Calu3 (cell line): ENCODE measurements around the gene MRPL51. TPM values are rescaled to one million over a fixed set of nuclear protein-coding genes. Genes with fewer than 3 reads are reported as not detected.

Source experiments
- BruUV-seq: library from RNA; stranded (reverse); fragments of 400-500 nt; replicated peaks from 2 replicates; lab custom pipeline; 2021; lab: Mats Ljungman, UMichigan
- CTCF ChIA-PET: fragments of 300-600 bp; sonication (Branson Sonifier 250); formaldehyde crosslinking; loops from one replicate; lab custom pipeline; 2022; ENCODE audit warnings: antibody characterized with exemption; lab: Charles Lee
- DNase-seq: peaks from one replicate; pipeline ENCODE4 v3.0.0; 2022
- H3K27ac Mint-ChIP-seq: one replicate; pipeline ENCODE4 v1.8.0; 2022; ENCODE audit warnings: mixed read lengths; ENCODE audit not compliant: unreplicated experiment
- H3K27me3 Mint-ChIP-seq: one replicate; pipeline ENCODE4 v1.8.0; 2022; ENCODE audit warnings: mixed read lengths; ENCODE audit not compliant: unreplicated experiment
- H3K36me3 Mint-ChIP-seq: one replicate; pipeline ENCODE4 v1.8.0; 2022; ENCODE audit warnings: mild to moderate bottlenecking, moderate library complexity, mixed read lengths; ENCODE audit not compliant: insufficient read depth, unreplicated experiment
- H3K4me1 Mint-ChIP-seq: one replicate; pipeline ENCODE4 v1.8.0; 2022; ENCODE audit warnings: mild to moderate bottlenecking, low read depth, mixed read lengths; ENCODE audit not compliant: unreplicated experiment
- H3K4me3 Mint-ChIP-seq: one replicate; pipeline ENCODE4 v1.8.0; 2022; ENCODE audit warnings: mild to moderate bottlenecking, low read depth, moderate library complexity, mixed read lengths; ENCODE audit not compliant: unreplicated experiment
- H3K9me3 Mint-ChIP-seq: one replicate; pipeline ENCODE4 v1.8.0; 2022; ENCODE audit warnings: low read depth, mixed read lengths; ENCODE audit not compliant: unreplicated experiment
- intact Hi-C: fragments of 100-400 bp; cut with micrococcal nuclease; formaldehyde crosslinking; loops from one replicate; pipeline ENCODE4 v1.10.0; 2022; ENCODE audit not compliant: unreplicated experiment
- total RNA-seq: library from RNA; stranded (reverse); gene quantifications from 2 replicates; pipeline ENCODE4 v1.2.3, GENCODE V29; 2022
- TF ChIP-seq, protein P1 (sequence below): fragments of 200-600 bp; IDR thresholded peaks from one replicate; pipeline ENCODE4 v1.8.0; 2022; ENCODE audit warnings: antibody characterized with exemption; ENCODE audit not compliant: unreplicated experiment

Gene MRPL51
- total RNA-seq, 1 experiment from 2014 or later, result 220 TPM

DNA sequence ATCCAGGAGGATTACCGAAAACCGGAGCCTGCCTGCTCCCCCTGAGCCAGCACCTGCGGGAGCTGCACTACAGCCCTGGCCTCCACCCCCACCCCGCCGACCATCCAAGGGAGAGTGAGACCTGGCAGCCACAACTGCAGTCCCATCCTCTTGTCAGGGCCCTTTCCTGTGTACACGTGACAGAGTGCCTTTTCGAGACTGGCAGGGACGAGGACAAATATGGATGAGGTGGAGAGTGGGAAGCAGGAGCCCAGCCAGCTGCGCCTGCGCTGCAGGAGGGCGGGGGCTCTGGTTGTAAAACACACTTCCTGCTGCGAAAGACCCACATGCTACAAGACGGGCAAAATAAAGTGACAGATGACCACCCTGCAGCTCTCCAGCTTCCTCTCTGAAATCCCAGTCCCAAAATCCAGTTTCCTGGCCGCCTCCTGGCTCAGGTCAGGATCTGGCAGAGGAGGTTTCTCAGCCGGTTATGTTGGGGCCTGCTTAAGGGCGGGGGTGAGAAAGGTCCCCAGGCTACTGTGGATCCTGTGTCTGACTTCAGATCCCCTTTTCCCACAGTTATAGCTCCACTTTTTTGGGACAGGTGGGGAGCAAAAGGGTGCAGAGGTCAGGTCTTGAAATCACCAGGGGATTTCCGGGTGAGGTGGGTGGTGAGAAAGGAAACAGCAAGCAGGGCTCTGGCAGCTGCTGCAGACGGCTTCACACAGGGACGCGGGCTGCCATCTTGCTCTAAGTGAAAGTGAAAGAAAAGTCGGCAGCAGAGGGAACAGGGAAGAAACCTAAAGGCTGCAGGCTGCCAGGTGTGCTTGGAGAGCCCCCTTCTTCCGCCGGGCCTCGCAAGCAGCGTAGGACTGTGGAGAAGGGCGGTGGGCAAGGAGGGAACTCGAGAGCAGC lies 41.5 kb downstream of the MRPL51 start, which contains the start of gene TAPBPL:
TSS of gene TAPBPL (plus strand) at position 695 of the 897 bp plus-strand sequence. CDS start 207 bp downstream, outside the sequence.
- Mint-ChIP-seq H3K9me3 (no peaks in the 10 kb centered on the region), H3K36me3 (peaks cover 39% of the 10 kb centered on the region), H3K4me3 (peak within 1 kb of the TSS; percentile 94), H3K27ac (peak within 1 kb of the TSS; percentile 86), H3K27me3 (no peaks in the 10 kb centered on the region), H3K4me1 (peaks cover 25% of the 10 kb centered on the region)
- TF ChIP-seq, protein P1, sequence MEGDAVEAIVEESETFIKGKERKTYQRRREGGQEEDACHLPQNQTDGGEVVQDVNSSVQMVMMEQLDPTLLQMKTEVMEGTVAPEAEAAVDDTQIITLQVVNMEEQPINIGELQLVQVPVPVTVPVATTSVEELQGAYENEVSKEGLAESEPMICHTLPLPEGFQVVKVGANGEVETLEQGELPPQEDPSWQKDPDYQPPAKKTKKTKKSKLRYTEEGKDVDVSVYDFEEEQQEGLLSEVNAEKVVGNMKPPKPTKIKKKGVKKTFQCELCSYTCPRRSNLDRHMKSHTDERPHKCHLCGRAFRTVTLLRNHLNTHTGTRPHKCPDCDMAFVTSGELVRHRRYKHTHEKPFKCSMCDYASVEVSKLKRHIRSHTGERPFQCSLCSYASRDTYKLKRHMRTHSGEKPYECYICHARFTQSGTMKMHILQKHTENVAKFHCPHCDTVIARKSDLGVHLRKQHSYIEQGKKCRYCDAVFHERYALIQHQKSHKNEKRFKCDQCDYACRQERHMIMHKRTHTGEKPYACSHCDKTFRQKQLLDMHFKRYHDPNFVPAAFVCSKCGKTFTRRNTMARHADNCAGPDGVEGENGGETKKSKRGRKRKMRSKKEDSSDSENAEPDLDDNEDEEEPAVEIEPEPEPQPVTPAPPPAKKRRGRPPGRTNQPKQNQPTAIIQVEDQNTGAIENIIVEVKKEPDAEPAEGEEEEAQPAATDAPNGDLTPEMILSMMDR, result no peak
- CTCF ChIA-PET, result interaction anchor here (1.1 kb wide), 1 partner anchor 115 kb away, joined by 4 read pairs; no protein-coding TSS in a partner anchor
- intact Hi-C loops, result no loop called here
- no TSS peak for BruUV-seq
- peak; percentile 73 for DNase-seq

DNA sequence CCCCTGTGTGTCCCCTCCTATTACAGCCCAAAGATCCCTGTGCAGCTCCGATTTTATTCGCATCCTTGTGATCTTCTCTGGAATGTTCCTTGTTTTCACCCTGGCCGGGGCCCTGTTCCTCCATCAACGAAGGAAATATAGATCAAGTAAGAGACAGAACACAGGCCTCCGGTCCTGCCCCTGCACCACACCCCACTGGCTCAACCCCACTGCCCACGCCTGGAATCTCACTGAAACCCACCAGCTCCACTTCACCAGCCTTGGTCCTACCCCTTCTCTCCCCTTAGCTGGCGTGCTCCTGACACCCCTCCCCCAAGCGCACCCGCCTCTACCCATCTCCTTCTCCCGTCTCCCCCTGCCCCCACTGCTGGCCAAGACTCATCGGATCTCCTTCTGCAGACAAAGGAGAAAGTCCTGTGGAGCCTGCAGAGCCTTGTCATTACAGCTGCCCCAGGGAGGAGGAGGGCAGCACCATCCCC lies 42.2 kb downstream of the MRPL51 start:
- no TSS peak for BruUV-seq
- intact Hi-C loops, result no loop called here

DNA sequence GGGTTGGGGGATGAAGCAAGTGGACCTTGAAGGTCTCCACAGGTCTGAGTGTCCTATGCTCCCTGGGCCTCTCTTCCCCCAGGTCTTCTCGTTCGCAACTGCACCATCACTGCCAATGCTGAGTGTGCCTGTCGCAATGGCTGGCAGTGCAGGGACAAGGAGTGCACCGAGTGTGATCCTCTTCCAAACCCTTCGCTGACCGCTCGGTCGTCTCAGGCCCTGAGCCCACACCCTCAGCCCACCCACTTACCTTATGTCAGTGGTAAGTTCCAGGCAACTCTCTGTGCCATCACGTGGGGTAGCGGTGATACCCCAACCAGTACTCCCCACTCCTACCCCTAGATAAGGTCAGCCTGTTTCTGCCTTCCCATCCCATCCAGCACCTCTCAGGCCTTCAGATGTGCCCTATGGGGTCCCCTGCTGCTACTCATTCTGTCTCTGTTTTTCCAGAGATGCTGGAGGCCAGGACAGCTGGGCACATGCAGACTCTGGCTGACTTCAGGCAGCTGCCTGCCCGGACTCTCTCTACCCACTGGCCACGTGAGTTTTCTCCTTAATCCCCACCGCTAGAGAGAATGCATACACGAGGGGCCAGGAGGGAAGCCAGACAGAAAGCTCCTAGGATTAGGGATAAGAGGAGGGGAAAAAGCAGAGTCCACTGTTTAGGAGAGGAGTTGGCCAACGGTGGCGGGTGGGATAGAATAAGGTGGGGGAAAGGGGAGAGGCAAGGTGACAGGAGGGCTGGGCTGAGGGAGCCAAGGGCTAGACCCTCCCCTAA lies 42.8 kb downstream of the MRPL51 start:
- H3K9me3 Mint-ChIP-seq, result no peaks in the 10 kb centered on the region
- H3K36me3 Mint-ChIP-seq, result peaks cover 41% of the 10 kb centered on the region
- intact Hi-C loops, result no loop called here
- DNase-seq, result no peak
- peak overlapping the region; percentile 94 for H3K4me3 Mint-ChIP-seq
- peak overlapping the region; percentile 86 for H3K27ac Mint-ChIP-seq
- CTCF ChIA-PET, result interaction anchor here (0.6 kb wide), 1 partner anchor 103 kb away, joined by 6 read pairs; no protein-coding TSS in a partner anchor
- BruUV-seq, result no TSS peak
- TF ChIP-seq, protein P1, result no peak
- H3K27me3 Mint-ChIP-seq, result no peaks in the 10 kb centered on the region
- H3K4me1 Mint-ChIP-seq, result peaks cover 25% of the 10 kb centered on the region

More for the DNA sequence above, 42.2 kb downstream of the MRPL51 start:
- Mint-ChIP-seq H3K4me1 (peaks cover 25% of the 10 kb centered on the region), H3K9me3 (no peaks in the 10 kb centered on the region), H3K36me3 (peaks cover 41% of the 10 kb centered on the region), H3K4me3 (peak overlapping the region; percentile 94), H3K27me3 (no peaks in the 10 kb centered on the region), H3K27ac (peak overlapping the region; percentile 86)
- DNase-seq, result no peak
- CTCF ChIA-PET, result interaction anchor here (0.6 kb wide), 1 partner anchor 103 kb away, joined by 6 read pairs; no protein-coding TSS in a partner anchor
- TF ChIP-seq, protein P1, result no peak
